ENCODE results near the gene PCBP2.
"Not testable (repeated sequence)": the region's sequence is repeated elsewhere in the genome, so short reads cannot be mapped to it uniquely, and the experiment has no call there.

Gene PCBP2

DNA sequence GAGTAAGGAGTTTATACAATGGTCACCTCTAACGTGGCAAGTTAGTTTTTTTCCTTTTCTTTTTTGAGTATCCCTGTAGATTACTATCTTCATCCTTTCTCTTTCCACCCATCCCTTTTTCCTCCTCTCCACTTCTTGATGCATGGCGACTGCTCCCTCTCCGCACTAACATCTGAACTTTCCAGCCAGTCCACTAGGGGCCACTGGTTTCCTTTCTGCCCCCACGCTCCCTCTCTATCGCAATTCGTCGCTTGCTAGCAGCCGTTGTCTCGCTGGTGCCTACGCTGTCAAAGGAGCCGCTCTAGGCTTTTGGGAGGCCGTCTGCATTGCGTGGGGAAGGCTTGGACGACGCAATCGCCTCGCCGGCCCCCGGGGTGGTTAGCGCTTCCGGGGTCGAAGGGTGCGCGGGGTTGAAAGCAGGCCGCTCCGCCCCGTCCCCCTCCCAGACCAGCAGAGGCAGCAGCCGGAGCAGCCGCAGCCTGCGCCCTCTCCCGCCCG is at the start of gene PCBP2:
TSS of gene PCBP2 (plus strand) at position 442 of the 498 bp plus-strand sequence. CDS start 2,699 bp downstream, outside the sequence.
- peak; percentile 99 for DNase-seq (ENCODE audit: low spot score)

DNA sequence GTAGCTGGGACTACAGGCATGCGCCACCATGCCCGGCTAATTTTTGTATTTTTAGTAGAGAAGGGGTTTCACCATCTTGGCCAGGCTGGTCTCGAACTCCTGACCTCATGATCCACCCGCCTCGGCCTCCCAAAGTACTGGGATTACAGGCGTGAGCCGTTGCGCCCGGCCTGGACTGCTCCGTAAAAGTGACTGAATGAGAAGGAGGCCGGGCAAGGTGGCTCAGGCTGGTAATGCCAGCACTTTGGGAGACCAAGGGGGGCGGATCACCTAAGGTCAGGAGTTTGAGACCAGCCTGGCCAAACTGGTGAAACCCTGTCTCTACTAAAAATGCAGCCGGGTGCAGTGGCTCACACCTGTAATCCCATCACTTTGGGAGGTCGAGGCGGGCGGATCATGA is 49.6 kb upstream of the PCBP2 start:
- DNase-seq (ENCODE audit: low spot score), result not testable (repeated sequence)

DNA sequence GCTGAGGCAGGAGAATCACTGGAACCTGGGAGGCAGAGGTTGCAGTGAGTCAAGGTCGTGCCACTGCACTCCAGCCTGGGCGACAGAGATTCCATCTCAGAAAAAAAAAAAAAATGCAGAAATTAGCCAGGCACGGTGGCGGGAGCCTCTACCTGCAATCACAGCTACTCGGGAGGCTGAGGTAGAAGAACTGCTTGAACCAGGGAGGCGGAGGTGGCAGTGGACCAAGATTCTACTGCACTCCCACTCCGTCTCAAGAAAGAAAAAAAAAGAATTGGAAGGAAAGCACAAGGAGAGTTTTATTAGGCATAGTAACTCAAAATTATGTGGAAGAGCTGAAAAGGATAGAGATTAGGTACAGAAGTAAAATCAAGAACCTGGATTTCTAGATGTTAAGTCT is 49.0 kb upstream of the PCBP2 start:
- peak; percentile 46 for DNase-seq (ENCODE audit: low spot score)

DNA sequence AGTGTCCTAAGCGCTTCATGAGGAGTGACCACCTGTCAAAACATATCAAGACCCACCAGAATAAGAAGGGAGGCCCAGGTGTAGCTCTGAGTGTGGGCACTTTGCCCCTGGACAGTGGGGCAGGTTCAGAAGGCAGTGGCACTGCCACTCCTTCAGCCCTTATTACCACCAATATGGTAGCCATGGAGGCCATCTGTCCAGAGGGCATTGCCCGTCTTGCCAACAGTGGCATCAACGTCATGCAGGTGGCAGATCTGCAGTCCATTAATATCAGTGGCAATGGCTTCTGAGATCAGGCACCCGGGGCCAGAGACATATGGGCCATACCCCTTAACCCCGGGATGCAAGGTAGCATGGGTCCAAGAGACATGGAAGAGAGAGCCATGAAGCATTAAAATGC is 41.0 kb upstream of the PCBP2 start:
- DNase-seq (ENCODE audit: low spot score), result no peak

DNA sequence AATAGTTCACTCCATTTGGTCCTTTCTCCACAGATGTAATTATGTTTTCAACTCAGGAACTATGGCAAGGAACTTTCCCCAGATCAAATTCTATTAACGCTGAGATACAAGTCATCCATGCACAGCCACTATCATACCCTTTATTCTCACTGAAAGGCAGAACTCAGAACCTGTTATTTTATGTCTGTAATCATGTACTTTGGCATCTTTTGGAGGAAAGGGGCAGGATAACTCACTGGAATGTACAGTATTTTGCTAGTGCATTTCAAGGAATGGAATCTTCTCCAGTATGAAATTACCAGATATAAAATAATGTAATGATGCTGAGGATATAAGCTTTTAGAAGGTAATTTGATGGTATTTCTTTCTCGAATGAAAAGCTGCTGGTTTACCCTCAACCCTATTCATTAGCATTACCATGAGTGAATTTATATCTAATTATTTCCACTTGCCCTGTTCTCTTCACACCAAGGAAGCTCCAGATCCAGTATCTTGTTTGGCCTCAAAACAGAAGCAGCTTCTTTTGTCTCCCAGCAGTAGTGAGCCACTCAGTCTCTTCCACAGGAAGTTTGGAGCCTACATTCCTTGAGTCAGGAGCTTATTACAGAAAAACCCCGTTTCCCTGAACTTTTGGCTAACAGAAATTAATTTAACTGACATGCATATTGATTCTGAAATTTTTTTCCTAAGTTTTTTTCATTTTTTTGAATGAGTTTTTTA is 38.3 kb upstream of the PCBP2 start:
- DNase-seq (ENCODE audit: low spot score), result no peak

DNA sequence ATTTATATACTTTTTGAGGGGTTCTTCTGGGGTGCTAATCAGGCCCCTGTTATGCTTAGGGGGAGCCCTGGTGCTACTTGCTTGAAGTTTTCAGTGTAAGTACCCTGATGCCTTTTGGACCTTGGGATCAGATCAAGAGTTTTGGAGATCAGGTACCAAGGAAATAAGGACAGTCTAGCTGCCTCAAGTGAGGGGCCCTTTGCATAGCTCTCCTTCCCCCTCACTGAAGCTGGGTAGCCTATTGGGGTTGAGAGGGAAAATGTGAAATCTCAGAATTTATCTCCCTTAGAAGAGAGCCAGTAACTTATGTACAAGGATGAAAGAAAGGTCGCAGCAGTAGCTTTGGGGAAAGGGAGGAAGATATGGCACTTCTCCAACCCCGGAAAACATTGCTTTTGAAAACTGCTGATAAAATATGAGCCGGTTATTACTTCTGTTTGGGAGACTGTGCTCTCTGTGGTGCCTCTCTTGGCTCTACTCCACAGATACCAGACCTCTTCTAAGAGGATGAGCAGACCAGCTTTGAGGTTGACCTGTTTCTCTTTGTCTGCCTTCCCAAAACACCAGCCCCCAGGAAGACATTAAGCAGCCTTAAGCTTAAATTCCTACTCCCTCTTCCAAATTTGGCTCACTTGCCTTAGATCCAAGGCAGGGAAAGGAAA is 37.0 kb upstream of the PCBP2 start:
- DNase-seq (ENCODE audit: low spot score), result no peak

DNA sequence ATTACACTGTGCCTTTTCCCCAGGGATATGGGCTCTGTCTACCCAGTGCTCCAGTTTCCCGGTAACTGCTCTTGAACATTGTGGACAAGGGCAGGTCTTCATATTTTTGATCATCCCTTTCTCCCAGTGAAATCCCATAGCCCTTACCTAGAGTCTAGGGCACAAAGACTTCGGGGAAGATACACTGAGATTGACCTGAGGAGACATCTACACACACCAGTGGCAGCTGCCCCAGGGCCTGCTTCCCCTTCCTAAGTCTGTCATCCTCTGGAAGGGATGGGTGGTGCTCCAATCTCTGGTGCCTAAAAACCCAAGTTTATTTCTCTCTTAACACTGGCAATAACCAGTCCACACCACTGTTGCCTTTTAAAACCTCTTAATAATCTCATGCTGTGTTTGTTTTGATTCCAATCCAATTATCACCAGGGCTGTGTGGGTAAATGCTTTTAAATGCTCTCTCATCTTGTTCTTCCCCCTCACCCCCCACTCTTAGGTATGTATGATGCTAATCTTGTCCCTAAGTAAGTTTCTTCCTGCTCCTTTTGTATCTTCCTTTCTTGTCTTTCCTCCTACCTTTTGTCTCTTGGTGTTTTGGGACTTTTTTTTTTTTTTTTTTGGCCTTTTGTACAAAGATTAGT is 36.0 kb upstream of the PCBP2 start:
- not testable (repeated sequence) for DNase-seq (ENCODE audit: low spot score)

DNA sequence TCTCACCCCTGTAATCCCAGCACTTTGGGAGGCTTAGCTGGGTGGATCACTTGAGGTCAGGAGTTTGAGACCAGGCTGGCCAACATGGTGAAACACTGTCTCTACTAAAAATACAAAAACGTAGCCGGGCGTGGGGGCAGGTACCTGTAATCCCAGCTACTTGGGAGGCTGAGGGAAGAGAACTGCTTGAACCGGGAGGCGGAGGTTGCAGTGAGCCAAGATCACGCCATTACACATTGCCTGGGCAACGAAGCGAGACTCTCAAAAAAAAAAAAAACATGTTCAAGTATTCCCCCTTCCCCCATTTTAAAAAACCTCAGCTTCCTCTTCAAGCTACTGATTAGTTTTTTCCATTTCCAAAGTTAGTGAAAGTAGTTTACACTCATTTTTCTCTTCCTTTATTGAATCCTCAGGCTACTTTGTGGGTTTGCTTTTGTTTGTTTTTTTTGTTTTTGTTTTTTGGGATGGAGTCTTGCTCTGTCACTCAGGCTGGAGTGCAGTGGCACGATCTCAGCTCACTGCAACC is 34.5 kb upstream of the PCBP2 start:
- DNase-seq (ENCODE audit: low spot score), result peak; percentile 56

DNA sequence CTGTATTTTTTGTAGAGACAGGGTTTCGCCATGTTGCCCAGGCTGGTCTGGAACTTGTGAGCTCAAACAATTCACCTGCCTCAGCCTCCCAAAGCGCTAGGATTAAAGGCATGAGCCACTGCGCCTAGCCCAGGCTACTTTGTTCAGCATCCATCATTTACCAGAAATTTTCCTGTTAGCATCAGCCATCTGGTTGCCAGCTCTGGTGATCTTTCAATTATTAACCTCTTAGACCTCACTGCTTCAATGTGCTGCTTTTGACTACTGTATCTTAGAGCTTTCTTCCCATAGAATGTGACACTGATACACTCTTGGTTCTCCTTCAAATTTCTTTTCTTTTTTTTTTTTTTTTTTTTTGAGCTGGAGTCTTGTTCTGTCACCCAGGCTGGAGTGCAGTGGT is 33.7 kb upstream of the PCBP2 start:
- DNase-seq (ENCODE audit: low spot score), result peak; percentile 60

DNA sequence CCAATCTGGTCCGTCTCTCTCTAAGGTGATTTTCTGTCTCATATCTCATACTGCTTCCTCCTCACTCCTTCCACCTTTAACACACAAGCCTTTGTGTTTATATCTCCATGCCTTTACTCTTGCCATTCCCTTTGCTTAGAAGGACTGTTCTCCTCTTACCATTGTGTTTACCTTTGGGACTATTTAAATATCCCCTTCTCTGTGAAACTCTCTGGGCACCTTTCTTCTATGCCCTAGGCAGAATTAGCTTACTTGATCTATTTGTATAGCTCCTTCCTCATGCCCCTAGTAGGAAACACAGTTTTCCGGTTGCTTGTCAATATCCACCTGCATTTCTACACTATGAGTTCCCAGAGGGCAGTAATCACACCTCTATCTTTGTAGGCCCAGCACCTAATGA is 32.1 kb upstream of the PCBP2 start:
- no peak for DNase-seq (ENCODE audit: low spot score)

DNA sequence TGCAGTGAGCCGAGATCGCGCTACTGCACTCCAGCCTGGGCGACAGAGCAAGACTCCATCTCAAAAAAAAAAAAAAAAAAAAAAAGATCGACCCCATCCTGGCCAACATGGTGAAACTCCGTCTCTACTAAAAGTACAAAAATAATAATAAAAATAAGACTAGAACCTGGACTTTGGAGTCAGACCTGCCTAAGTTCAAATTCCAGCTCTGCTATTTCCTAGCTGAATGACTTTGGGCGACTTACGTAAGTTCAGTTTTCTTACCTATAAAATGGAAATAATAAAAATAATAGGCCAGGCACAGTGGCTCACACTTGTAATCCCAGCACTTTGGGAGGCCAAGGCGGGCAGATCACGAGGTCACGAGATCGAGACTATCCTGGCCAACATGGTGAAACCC is 29.7 kb upstream of the PCBP2 start:
- DNase-seq (ENCODE audit: low spot score), result not testable (repeated sequence)

DNA sequence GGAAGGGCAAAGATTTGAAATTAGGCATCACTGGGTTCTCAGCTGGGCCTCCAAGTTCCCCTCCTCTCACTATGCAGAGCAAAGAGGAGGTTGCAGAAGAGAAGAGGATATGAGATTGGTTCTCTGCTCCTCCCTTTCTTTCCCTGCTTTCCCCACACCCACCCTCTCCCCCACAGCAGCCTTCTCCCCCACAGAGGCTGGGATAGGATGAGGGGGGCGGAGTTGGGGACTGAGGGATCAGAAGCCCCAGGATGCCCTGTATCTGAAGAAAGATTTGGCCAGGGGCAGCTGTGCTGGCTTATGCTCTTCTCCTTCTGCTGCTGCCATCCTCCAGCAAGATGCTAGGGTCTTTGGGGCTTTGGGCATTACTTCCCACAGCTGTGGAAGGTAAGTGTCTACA is 28.3 kb upstream of the PCBP2 start, which contains the start of gene AMHR2:
TSS of gene AMHR2 (plus strand) at position 259 of the 400 bp plus-strand sequence. CDS start at position 339, 80 bp downstream.
- DNase-seq (ENCODE audit: low spot score), result no peak

DNA sequence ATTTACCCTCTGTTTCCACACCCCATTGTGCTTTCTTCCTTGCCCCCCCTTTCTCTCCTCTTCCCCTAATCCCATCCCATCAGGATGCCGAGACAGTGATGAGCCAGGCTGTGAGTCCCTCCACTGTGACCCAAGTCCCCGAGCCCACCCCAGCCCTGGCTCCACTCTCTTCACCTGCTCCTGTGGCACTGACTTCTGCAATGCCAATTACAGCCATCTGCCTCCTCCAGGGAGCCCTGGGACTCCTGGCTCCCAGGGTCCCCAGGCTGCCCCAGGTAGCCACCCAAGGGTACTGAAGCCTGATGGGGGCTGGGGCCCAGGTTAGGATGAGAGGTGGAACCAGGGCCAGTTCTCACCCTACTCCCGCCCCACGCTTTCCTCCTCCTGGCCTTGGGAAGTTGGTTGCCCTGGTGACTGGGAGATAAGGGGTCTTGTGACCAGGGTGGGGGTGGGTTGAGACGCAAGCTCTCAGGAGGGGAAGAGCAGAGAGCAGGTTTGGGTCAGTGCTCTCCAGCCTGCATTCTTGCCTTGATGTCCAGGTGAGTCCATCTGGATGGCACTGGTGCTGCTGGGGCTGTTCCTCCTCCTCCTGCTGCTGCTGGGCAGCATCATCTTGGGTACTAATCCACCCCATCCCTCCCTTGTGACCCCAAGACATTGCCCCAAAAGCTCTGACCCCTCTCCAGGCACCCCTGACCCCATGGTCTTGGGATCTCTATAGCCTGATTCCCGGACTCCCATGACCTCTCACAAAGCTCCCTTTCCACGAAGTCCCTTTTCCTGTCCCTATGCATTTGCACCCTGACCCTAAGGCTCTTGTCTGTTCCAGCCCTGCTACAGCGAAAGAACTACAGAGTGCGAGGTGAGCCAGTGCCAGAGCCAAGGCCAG is 27.0 kb upstream of the PCBP2 start:
- no peak for DNase-seq (ENCODE audit: low spot score)

DNA sequence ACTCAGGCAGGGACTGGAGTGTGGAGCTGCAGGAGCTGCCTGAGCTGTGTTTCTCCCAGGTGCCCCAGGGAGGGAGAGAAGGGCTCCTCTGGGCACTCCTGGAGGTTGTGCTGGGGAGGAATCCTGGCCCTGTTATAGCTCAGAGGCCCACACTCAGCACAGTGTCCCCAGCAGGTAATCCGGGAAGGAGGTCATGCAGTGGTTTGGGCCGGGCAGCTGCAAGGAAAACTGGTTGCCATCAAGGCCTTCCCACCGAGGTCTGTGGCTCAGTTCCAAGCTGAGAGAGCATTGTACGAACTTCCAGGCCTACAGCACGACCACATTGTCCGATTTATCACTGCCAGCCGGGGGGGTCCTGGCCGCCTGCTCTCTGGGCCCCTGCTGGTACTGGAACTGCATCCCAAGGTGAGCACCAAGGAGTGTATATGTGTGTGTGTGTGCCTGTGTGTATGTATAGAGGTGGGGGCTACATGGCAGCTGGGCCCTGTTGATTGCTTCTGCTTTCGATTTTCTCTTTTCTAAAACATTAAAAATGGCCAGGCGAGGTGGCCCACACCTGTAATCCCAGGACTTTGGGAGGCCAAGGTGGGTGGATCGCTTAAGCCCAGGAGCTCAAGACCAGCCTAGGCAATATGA is 26.3 kb upstream of the PCBP2 start:
- DNase-seq (ENCODE audit: low spot score), result no peak

DNA sequence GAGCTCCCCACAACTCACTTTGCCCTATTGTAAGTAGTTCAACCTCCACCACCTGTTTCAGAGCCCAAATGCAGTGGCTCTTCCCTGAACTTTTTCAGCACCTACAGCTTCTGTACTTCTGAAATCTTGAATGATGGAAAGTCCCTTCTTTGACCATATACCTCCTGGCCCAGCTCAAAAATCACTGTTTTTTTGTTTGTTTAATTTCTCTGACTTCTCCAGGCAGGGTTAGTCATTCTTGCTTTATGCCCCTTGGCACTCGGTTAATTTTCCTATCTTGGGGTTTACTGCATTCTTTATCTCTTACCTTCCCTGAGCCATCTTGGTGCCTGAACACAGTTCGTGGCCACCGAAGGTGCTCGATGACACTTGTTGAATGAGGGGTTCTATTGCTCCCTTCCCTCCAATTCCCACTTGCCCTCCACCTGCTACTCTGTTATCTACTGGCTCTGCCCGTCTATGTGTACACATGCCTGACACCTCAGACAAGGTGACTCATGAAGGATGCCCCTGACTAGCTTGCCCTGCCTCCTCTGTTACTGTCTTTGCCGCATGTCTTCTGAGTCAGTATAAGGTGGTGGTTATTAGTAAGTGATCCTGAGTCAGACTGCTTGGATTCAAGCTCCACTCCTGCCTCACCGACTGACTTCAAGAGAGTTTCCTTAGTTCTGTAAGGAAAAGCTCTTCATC is 23.9 kb upstream of the PCBP2 start:
- DNase-seq (ENCODE audit: low spot score), result peak; percentile 98

DNA sequence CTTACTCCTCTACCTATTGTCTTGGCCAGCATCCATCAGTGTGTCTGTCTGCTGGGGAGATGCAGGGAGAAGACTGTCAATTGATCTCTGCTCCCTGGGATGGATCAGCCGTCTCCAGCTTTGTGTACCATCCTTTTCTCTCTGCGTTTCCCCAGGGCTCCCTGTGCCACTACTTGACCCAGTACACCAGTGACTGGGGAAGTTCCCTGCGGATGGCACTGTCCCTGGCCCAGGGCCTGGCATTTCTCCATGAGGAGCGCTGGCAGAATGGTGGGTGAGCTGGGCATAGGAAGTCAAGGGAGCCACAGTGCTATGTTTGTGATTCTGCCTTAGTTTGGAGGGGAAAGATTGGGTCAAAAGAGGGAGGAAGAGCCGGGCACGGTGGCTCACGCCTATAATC is 23.2 kb upstream of the PCBP2 start:
- DNase-seq (ENCODE audit: low spot score), result no peak

DNA sequence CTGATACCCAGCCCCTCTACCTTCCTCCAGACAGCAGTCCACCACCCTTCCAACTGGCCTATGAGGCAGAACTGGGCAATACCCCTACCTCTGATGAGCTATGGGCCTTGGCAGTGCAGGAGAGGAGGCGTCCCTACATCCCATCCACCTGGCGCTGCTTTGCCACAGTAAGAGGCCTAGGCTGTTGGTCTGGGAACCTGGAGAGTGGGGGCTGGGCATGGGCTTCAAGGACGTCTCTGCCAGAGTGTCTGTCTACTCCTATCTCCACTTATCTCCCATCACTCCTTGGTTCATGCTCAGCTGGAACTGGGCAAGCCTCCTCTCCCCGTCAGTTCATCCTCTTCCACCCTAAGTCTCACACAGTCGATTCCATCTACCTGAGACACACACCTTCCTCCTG is 21.8 kb upstream of the PCBP2 start:
- DNase-seq (ENCODE audit: low spot score), result no peak

DNA sequence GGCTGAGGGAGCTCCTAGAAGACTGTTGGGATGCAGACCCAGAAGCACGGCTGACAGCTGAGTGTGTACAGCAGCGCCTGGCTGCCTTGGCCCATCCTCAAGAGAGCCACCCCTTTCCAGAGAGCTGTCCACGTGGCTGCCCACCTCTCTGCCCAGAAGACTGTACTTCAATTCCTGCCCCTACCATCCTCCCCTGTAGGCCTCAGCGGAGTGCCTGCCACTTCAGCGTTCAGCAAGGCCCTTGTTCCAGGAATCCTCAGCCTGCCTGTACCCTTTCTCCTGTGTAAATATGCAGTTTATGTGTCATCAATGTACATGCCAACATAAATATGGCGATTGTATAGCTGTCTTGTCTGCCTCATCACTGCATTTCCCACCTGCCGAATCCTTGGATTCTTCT is 20.7 kb upstream of the PCBP2 start:
- no peak for DNase-seq (ENCODE audit: low spot score)

DNA sequence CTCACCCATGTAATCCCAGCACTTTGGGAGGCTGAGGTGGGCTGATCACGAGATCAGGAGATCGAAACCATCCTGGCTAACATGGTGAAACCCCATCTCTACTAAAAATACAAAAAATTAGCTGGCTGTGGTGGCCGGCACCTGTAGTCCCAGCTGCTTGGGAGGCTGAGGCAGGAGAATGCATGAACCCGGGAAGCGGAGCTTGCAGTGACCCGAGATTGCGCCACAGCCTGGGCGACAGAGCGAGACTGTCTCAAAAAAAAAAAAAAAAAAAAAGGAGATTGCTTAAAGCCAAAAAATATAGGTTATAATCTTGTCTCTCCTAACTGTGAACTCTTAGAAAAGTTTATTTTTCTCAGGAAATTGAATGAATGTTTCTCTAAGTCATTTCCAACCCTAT is 16.6 kb upstream of the PCBP2 start:
- not testable (repeated sequence) for DNase-seq (ENCODE audit: low spot score)

DNA sequence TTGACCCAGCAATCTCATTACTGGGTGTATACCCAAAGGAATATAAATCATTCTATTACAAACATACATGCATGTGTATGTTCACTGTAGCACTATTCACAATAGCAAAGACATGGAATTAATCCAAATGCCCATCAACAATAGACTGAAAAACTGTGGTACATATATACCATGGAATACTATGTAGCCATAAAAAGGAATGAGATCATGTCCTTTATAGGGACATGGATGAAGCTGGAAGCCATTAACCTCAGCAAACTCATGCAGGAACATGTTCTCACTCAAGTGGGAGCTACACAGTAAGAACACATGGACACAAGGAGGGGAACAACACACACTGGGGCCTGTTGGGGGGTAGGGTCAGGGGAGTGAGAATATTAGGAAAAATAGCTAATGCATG is 12.3 kb upstream of the PCBP2 start:
- not testable (repeated sequence) for DNase-seq (ENCODE audit: low spot score)
